ENCODE results near the gene NTNG1.

GRCh38 chr1:107251839-107252238 lies 111.0 kb downstream of the NTNG1 start:
- no peak for TF ChIP-seq CTCF (conservative IDR thresholded peaks at IDR 0.05; ENCODE audit: low read length)
- no peak for TF ChIP-seq EZH2phosphoT487 (IDR thresholded peaks at IDR 0.05; ENCODE audit: borderline replicate concordance, low read depth, low read length)
